PC-9 (cell line): ENCODE results near the gene TTC1. TPM values are rescaled to one million over a fixed set of nuclear protein-coding genes. Genes with fewer than 3 reads are reported as not detected.

Source experiments
- BruUV-seq: library from RNA; stranded (reverse); fragments of 400-500 nt; replicated peaks from 2 replicates; lab custom pipeline; 2021; lab: Mats Ljungman, UMichigan
- CTCF ChIA-PET: fragments of 300-600 bp; sonication (Branson Sonifier 250); formaldehyde crosslinking; loops from one replicate; lab custom pipeline; 2022; ENCODE audit warnings: antibody characterized with exemption; lab: Charles Lee
- POLR2A ChIA-PET: fragments of 300-600 bp; sonication (Branson Sonifier 250); formaldehyde crosslinking; loops from one replicate; lab custom pipeline; 2022; ENCODE audit warnings: antibody characterized with exemption; ENCODE audit not compliant: unreplicated experiment; lab: Charles Lee
- DNase-seq, 2 experiments: peaks; one replicate each; pipeline versions ENCODE4 v3.0.0 to v3.0.0-alpha.2; 2015 to 2022; ENCODE audit warnings: mixed read lengths in 1 of 2
- H2AFZ ChIP-seq: fragments of 200-600 bp; sonication (generic); 2 replicates; pipeline ENCODE4 v1.8.1; 2017; ENCODE audit warnings: antibody characterized with exemption
- H3F3A ChIP-seq: fragments of 200-600 bp; sonication (generic); 2 replicates; pipeline ENCODE4 v1.8.1; 2017; ENCODE audit warnings: antibody characterized with exemption, mild to moderate bottlenecking, low read depth; ENCODE audit not compliant: insufficient read depth
- H3K27ac ChIP-seq: fragments of 200-600 bp; sonication (generic); 2 replicates; pipeline ENCODE4 v1.6.1; 2016; ENCODE audit warnings: mixed run types
- H3K27me3 ChIP-seq: fragments of 200-600 bp; sonication (generic); 2 replicates; pipeline ENCODE4 v1.6.1; 2016; ENCODE audit warnings: low read depth, mixed run types; ENCODE audit not compliant: insufficient read depth
- H3K36me3 ChIP-seq: fragments of 200-600 bp; sonication (generic); 2 replicates; pipeline ENCODE4 v1.6.1; 2016; ENCODE audit warnings: low read depth, mixed run types
- H3K4me1 ChIP-seq: fragments of 200-600 bp; sonication (generic); replicated peaks from 2 replicates; pipeline ENCODE4 v1.6.1; 2016; ENCODE audit warnings: mixed run types; ENCODE audit not compliant: insufficient read depth
- H3K4me2 ChIP-seq: fragments of 200-600 bp; sonication (generic); 2 replicates; pipeline ENCODE4 v1.6.1; 2017; ENCODE audit warnings: mixed run types
- H3K4me3 ChIP-seq: fragments of 200-600 bp; sonication (generic); 2 replicates; pipeline ENCODE4 v1.6.1; 2016; ENCODE audit warnings: mixed run types
- H3K79me2 ChIP-seq: fragments of 200-600 bp; sonication (generic); 2 replicates; pipeline ENCODE4 v1.6.1; 2017; ENCODE audit warnings: low read depth, mixed run types
- H3K9me2 ChIP-seq: fragments of 200-600 bp; sonication (generic); 2 replicates; pipeline ENCODE4 v1.8.1; 2017; ENCODE audit warnings: mild to moderate bottlenecking; ENCODE audit not compliant: insufficient read depth
- H3K9me3 ChIP-seq: fragments of 200-600 bp; sonication (generic); 2 replicates; pipeline ENCODE4 v1.8.1; 2016; ENCODE audit warnings: low read depth; ENCODE audit not compliant: insufficient read depth
- H4K20me1 ChIP-seq: fragments of 200-600 bp; sonication (generic); 2 replicates; pipeline ENCODE4 v1.8.1; 2017; ENCODE audit not compliant: insufficient read depth
- EZH2 ChIP-seq: fragments of 200-600 bp; sonication (generic); IDR thresholded peaks from 2 replicates; pipeline ENCODE4 v1.8.0; 2017; ENCODE audit warnings: antibody characterized with exemption, low read depth
- intact Hi-C: fragments of 100-400 bp; cut with micrococcal nuclease; formaldehyde crosslinking; loops from one replicate; pipeline ENCODE4 v1.10.0; 2022; ENCODE audit not compliant: unreplicated experiment
- total RNA-seq: library from RNA; stranded (reverse); gene quantifications from 2 replicates; pipeline ENCODE4 v1.2.3, GENCODE V29; 2021
- TF ChIP-seq, protein P1 (sequence below): fragments of 200-600 bp; sonication (generic); conservative IDR thresholded peaks from 2 replicates; pipeline ENCODE4 v1.6.1; 2017; ENCODE audit warnings: mixed run types, antibody characterized with exemption, mild to moderate bottlenecking, moderate library complexity

Gene TTC1
- total RNA-seq, 1 experiment from 2014 or later, result 68.5 TPM

DNA sequence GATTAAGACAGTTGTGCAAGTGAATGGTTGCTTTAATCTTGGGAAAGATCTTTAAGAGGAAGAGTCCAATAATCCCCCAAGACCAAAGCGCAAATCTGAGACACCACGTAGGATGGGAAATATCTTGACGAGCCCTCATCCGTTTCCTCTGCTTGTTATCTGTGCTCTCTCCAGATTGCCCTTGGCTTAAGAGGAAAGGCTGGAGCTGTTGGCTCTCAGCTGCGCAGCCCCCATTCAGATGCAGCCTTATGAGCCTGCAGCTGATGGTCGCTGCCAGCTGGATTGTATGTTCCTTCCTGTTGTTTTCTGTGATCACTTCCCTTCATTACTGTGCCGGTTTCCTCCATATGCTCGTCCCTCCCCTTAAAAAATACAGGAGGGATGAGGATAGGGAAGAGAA lies 62.6 kb downstream of the TTC1 start:
- no peak overlapping the region for H3K4me2 ChIP-seq
- H3K9me2 ChIP-seq, result no peaks in the 10 kb centered on the region
- H3K4me1 ChIP-seq, result no peaks in the 10 kb centered on the region
- no peaks in the 10 kb centered on the region for H3K9me3 ChIP-seq
- ChIA-PET POLR2A (no interaction called here), CTCF (no interaction called here)
- no peaks in the 10 kb centered on the region for H3K79me2 ChIP-seq
- H2AFZ ChIP-seq, result no peak overlapping the region
- no peak for DNase-seq
- H4K20me1 ChIP-seq, result no peaks in the 10 kb centered on the region
- H3F3A ChIP-seq, result no peaks in the 10 kb centered on the region
- H3K27me3 ChIP-seq, result no peaks in the 10 kb centered on the region
- H3K36me3 ChIP-seq, result no peaks in the 10 kb centered on the region
- no peak overlapping the region for H3K4me3 ChIP-seq
- no peak for TF ChIP-seq EZH2
- TF ChIP-seq, protein P1, sequence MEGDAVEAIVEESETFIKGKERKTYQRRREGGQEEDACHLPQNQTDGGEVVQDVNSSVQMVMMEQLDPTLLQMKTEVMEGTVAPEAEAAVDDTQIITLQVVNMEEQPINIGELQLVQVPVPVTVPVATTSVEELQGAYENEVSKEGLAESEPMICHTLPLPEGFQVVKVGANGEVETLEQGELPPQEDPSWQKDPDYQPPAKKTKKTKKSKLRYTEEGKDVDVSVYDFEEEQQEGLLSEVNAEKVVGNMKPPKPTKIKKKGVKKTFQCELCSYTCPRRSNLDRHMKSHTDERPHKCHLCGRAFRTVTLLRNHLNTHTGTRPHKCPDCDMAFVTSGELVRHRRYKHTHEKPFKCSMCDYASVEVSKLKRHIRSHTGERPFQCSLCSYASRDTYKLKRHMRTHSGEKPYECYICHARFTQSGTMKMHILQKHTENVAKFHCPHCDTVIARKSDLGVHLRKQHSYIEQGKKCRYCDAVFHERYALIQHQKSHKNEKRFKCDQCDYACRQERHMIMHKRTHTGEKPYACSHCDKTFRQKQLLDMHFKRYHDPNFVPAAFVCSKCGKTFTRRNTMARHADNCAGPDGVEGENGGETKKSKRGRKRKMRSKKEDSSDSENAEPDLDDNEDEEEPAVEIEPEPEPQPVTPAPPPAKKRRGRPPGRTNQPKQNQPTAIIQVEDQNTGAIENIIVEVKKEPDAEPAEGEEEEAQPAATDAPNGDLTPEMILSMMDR, result no peak
- no peak overlapping the region for H3K27ac ChIP-seq
- no TSS peak for BruUV-seq
- intact Hi-C loops, result no loop called here

DNA sequence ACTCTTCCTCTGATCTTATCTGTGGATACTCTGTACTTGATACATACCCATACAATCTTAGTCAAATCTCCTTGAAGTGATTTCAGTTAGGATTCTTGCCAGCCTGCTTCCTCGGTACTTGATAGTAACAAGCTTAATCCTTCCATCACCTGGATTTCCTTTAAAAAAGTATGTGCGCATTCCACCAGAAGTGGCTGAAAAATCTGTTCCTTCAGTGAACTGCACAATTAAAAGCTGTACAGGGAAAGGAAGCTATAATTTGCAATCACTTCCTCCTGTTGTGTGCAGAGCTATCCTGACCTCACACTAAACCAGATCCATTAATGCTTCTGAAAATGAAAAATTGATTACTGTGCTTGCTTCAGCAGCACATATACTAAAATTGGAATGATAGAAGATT lies 63.0 kb downstream of the TTC1 start:
- no peak for TF ChIP-seq EZH2
- TF ChIP-seq, protein P1, result no peak
- ChIA-PET CTCF (no interaction called here), POLR2A (no interaction called here)
- Histone ChIP-seq H2AFZ (no peak overlapping the region), H3K27ac (no peak overlapping the region), H3K9me3 (no peaks in the 10 kb centered on the region), H3K79me2 (no peaks in the 10 kb centered on the region), H3K9me2 (no peaks in the 10 kb centered on the region), H3F3A (no peaks in the 10 kb centered on the region), H3K4me1 (no peaks in the 10 kb centered on the region), H3K27me3 (no peaks in the 10 kb centered on the region), H4K20me1 (no peaks in the 10 kb centered on the region), H3K36me3 (no peaks in the 10 kb centered on the region), H3K4me3 (no peak overlapping the region), H3K4me2 (no peak overlapping the region)
- intact Hi-C loops, result no loop called here
- DNase-seq, result no peak
- no TSS peak for BruUV-seq

DNA sequence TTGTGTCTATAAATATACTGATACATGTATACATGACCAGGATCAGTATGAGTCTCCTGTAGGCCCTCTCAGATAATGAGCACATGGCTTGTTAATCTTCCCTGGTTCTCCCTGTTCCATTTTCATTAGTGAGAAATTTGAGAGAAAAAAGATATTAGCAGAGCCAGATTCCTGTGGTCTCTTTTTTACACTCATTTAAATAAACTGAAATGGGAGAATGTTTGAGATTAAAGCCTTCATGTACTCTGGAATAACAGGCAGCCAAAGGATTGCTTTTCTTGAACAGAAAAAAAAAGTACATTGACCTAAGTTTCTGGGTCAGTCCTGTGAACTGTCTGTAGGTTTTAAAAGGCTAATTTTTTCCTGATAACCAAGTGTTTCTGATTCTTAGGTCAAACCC lies 66.1 kb downstream of the TTC1 start:
- no peak overlapping the region for H3K4me2 ChIP-seq
- no TSS peak for BruUV-seq
- no peak overlapping the region for H3K27ac ChIP-seq
- H3K9me3 ChIP-seq, result no peaks in the 10 kb centered on the region
- H3K9me2 ChIP-seq, result no peaks in the 10 kb centered on the region
- no peaks in the 10 kb centered on the region for H4K20me1 ChIP-seq
- intact Hi-C loops, result no loop called here
- no peaks in the 10 kb centered on the region for H3K36me3 ChIP-seq
- DNase-seq, result no peak
- no peaks in the 10 kb centered on the region for H3K79me2 ChIP-seq
- H3K4me3 ChIP-seq, result no peak overlapping the region
- no peak overlapping the region for H2AFZ ChIP-seq
- no peak for TF ChIP-seq EZH2
- TF ChIP-seq, protein P1, result no peak
- ChIA-PET CTCF (interaction anchor here (0.7 kb wide), 1 partner anchor 1169 kb away, joined by 9 read pairs; no protein-coding TSS in a partner anchor), POLR2A (no interaction called here)
- H3K4me1 ChIP-seq, result no peaks in the 10 kb centered on the region
- H3F3A ChIP-seq, result no peaks in the 10 kb centered on the region
- no peaks in the 10 kb centered on the region for H3K27me3 ChIP-seq
